ENCODE results near the gene GRAMD4.

GRAMD4 gene

GRCh38 chr22:46727813-46728364 is 107.7 kb downstream of the GRAMD4 start:
- no peak for DNase-seq

- no peak for DNase-seq
These were observed 108.3 kb downstream of the GRAMD4 start for GRCh38 chr22:46728470-46728869.
